Skin of body (tissue), 2 donors: ENCODE data around the gene LHX6. TPM values are rescaled to one million over a fixed set of nuclear protein-coding genes. Genes with fewer than 3 reads are reported as not detected.

Experiments
- DNase-seq: peaks from one replicate; lab custom pipeline; 2025; lab: John Stamatoyannopoulos, UW
- total RNA-seq: library from RNA; depleted of rRNA; stranded (reverse); fragments of >200 nt; gene quantifications from one replicate; pipeline ENCODE4 v1.2.3, GENCODE V29; 2014

The LHX6 gene
- total RNA-seq, 1 donor from 2014 or later: 0.99 TPM

GRCh38 chr9:122236681-122237080 is 7.9 kb upstream of the LHX6 start:
- DNase-seq: no peak

GRCh38 chr9:122234022-122234748 is 5.4 kb upstream of the LHX6 start:
- DNase-seq: no peak

- DNase-seq: no peak
Measured at GRCh38 chr9:122232796-122233306, 4.1 kb upstream of the LHX6 start.

GRCh38 chr9:122229485-122229837 is 704 bp upstream of the LHX6 start:
- no peak for DNase-seq

- DNase-seq: no peak
Measured at GRCh38 chr9:122228191-122228567, 578 bp downstream of the LHX6 start.

- no peak for DNase-seq
Measured at GRCh38 chr9:122227575-122227900, 1.2 kb downstream of the LHX6 start.

- DNase-seq: no peak
Measured at GRCh38 chr9:122226758-122227574, 1.8 kb downstream of the LHX6 start.

- no peak for DNase-seq
Measured at GRCh38 chr9:122226142-122226757, 2.5 kb downstream of the LHX6 start.

GRCh38 chr9:122225312-122226141 is 3.2 kb downstream of the LHX6 start:
- no peak for DNase-seq

GRCh38 chr9:122223435-122223834 is 5.3 kb downstream of the LHX6 start:
- no peak for DNase-seq

GRCh38 chr9:122222791-122223190 is 6.0 kb downstream of the LHX6 start:
- DNase-seq: no peak

- peak; percentile 20 for DNase-seq
Measured at GRCh38 chr9:122221183-122221811, 7.5 kb downstream of the LHX6 start.

GRCh38 chr9:122220673-122221182 is 8.0 kb downstream of the LHX6 start:
- DNase-seq: no peak

GRCh38 chr9:122219856-122220672 is 8.7 kb downstream of the LHX6 start:
- DNase-seq: peak; percentile 21

GRCh38 chr9:122218935-122219855 is 9.6 kb downstream of the LHX6 start:
- no peak for DNase-seq

- DNase-seq: no peak
Measured at GRCh38 chr9:122218071-122218934, 10.5 kb downstream of the LHX6 start.

GRCh38 chr9:122217640-122218039 is 11.1 kb downstream of the LHX6 start:
- no peak for DNase-seq
